Measurements from ENCODE around the gene ZEB1. TPM values are rescaled to one million over a fixed set of nuclear protein-coding genes. Genes with fewer than 3 reads are reported as not detected.

ZEB1 gene
- total RNA-seq, 3 donors from 2014 or later: 28.2 to 113 (median 71.1) TPM

DNA sequence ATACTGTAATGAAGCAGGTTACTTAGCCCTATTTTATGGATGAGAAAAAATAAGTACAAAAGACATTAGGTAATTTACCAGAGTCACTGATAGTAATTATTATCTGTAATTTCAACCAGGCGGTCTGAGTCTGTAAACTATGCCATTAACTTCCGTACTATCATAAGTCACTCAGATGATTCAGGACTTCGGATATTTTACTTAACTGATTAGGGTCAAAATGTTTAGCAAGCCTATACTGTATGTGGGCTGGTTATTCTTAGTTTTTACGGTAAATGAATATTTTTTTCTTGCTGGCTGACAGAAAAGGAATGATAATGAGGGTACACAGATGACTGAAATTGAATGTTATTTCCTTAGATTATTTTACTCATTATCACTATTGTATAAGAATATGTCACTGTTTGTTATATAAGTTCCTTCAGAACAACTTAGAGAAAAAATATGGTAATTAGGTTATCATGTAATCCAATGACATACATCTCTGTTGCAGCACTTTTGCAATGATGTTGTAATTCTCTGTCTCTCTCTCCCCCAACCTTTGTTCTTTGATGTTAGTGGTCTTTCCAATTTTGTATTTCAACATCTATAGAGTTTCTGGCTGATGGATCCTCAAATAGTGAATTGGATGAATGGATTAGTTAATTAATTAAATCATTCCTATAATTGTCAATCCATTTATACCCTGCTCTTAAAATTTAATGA lies 165.6 kb downstream of the ZEB1 start:
- Histone ChIP-seq H3K4me1 (no peaks in the 10 kb centered on the region), H3K4me3 (no peak overlapping the region), H3K27me3 (no peaks in the 10 kb centered on the region), H3K27ac (no peak overlapping the region), H3K9me3 (peaks cover 0 to 2% of the 10 kb centered on the region in 2 donors), H3K36me3 (no peaks in the 10 kb centered on the region)
- DNase-seq (ENCODE audit: low spot score in 2 of 2): no peak
- intact Hi-C loops (cut with DNase I; ENCODE audit: low total_unique reads): loop anchor here (5.0 kb wide), 1 partner anchor 777 kb away; no protein-coding TSS in a partner anchor
- TF ChIP-seq, protein P1, sequence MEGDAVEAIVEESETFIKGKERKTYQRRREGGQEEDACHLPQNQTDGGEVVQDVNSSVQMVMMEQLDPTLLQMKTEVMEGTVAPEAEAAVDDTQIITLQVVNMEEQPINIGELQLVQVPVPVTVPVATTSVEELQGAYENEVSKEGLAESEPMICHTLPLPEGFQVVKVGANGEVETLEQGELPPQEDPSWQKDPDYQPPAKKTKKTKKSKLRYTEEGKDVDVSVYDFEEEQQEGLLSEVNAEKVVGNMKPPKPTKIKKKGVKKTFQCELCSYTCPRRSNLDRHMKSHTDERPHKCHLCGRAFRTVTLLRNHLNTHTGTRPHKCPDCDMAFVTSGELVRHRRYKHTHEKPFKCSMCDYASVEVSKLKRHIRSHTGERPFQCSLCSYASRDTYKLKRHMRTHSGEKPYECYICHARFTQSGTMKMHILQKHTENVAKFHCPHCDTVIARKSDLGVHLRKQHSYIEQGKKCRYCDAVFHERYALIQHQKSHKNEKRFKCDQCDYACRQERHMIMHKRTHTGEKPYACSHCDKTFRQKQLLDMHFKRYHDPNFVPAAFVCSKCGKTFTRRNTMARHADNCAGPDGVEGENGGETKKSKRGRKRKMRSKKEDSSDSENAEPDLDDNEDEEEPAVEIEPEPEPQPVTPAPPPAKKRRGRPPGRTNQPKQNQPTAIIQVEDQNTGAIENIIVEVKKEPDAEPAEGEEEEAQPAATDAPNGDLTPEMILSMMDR (IDR thresholded peaks at IDR 0.05): no peak
- TF ChIP-seq POLR2A (IDR thresholded peaks at IDR 0.05) (no peak), POLR2AphosphoS5 (IDR thresholded peaks at IDR 0.05) (no peak)

DNA sequence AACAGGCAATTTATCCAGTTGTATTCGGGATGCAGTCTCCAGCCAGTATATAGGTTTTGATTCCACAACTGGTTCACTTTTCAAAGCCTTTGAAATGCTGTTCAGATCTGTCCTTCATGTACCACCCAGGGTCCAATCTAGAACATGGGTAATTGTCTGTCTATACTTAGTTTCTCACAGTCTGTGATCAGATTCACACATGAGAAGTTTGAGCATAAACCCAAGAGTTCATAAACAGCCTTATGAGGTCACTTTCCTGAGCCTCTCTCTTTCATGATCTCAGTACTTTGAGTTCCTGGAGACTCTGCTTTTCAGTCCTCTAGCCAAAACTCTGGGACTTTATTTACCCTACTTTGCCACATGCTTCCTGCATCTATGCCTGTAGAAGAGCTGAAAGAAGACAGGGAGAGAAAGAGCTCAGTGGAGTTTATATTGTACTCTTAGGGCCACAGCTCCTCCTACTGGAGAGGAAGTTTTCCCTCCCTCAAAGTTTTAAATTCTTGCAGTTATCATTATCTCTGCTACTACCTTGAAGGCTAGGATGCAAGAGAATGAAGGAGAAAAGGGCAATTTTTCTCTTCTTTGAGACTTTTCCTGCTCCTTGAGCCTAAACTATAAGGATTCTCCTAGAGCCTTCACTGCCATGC lies 172.0 kb downstream of the ZEB1 start:
- Histone ChIP-seq H3K36me3 (no peaks in the 10 kb centered on the region), H3K9me3 (peaks cover 0 to 19% of the 10 kb centered on the region in 2 donors), H3K27ac (no peak overlapping the region), H3K27me3 (no peaks in the 10 kb centered on the region), H3K4me1 (no peaks in the 10 kb centered on the region), H3K4me3 (no peak overlapping the region)
- intact Hi-C loops (cut with DNase I; ENCODE audit: low total_unique reads): no loop called here
- no peak for DNase-seq (ENCODE audit: low spot score in 2 of 2)
- TF ChIP-seq POLR2A (IDR thresholded peaks at IDR 0.05) (no peak), POLR2AphosphoS5 (IDR thresholded peaks at IDR 0.05) (no peak)
- TF ChIP-seq, protein P1 (IDR thresholded peaks at IDR 0.05): peak in 1 of 3 donors; percentile 20

GRCh38 chr10:31507427-31507826 lies 188.4 kb downstream of the ZEB1 start:
- Histone ChIP-seq H3K36me3 (no peaks in the 10 kb centered on the region), H3K27me3 (no peaks in the 10 kb centered on the region), H3K27ac (no peak overlapping the region), H3K9me3 (peaks cover 5 to 34% of the 10 kb centered on the region in 2 donors), H3K4me1 (no peaks in the 10 kb centered on the region), H3K4me3 (no peak overlapping the region)
- TF ChIP-seq, protein P1 (IDR thresholded peaks at IDR 0.05): no peak
- no peak for TF ChIP-seq POLR2A (IDR thresholded peaks at IDR 0.05)
- no peak for TF ChIP-seq POLR2AphosphoS5 (IDR thresholded peaks at IDR 0.05)
- intact Hi-C loops (cut with DNase I; ENCODE audit: low total_unique reads): no loop called here
- no peak for DNase-seq (ENCODE audit: low spot score in 2 of 2)

DNA sequence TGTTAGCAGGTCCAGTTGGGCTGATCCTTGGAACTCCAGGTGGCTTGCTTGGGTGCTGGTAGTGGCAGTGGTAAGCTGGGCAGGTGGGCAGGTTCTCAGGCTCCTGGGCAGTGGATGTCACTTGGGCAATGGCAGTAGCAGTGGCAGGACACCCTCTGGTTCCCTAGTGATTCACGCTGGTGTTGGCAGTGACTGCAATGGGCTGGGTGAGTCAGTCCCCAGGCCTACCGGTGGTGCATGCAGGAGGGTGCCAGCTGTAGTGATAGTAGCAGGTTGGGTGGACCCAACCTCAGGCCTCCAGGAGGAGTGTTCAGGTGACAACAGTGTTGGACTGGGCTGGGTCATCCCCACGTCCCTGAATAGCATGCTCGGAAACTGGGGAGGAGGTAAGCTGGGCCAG lies 189.2 kb downstream of the ZEB1 start:
- Histone ChIP-seq H3K9me3 (peaks cover 5 to 34% of the 10 kb centered on the region in 2 donors), H3K27ac (no peak overlapping the region), H3K27me3 (no peaks in the 10 kb centered on the region), H3K4me1 (no peaks in the 10 kb centered on the region), H3K36me3 (no peaks in the 10 kb centered on the region), H3K4me3 (no peak overlapping the region)
- intact Hi-C loops (cut with DNase I; ENCODE audit: low total_unique reads): loop anchor here (1.0 kb wide), 1 partner anchor 14 kb away; no protein-coding TSS in a partner anchor
- TF ChIP-seq, protein P1 (IDR thresholded peaks at IDR 0.05): no peak
- TF ChIP-seq POLR2AphosphoS5 (IDR thresholded peaks at IDR 0.05): no peak
- no peak for TF ChIP-seq POLR2A (IDR thresholded peaks at IDR 0.05)
- no peak for DNase-seq (ENCODE audit: low spot score in 2 of 2)

DNA sequence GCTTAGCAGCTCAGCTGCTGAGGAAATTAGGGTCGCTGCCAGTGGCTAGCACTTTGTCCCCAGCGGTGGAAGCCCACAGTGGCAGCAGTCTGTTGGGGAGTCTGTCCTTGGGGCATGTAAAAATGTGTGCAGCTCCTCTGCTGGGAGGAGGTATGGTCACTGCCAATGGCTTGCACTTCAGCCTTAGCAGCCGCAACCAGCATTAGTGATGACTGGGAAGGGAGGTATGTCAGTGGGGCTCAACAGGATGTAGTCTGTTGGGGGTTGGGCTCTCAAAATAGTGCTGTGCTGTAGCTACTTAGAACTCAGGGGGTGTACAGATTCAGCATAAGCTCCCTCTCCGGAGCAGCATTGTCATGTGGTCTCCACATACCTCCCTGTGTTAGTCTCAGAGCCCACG lies 189.9 kb downstream of the ZEB1 start:
- peaks cover 5 to 34% of the 10 kb centered on the region in 2 donors for H3K9me3 ChIP-seq
- no peak overlapping the region for H3K27ac ChIP-seq
- no peak for DNase-seq (ENCODE audit: low spot score in 2 of 2)

More for the DNA sequence above, 189.9 kb downstream of the ZEB1 start:
- intact Hi-C loops (cut with DNase I; ENCODE audit: low total_unique reads): loop anchor here (1.0 kb wide), 1 partner anchor 15 kb away; no protein-coding TSS in a partner anchor
- no peaks in the 10 kb centered on the region for H3K4me1 ChIP-seq
- TF ChIP-seq POLR2AphosphoS5 (IDR thresholded peaks at IDR 0.05): no peak
- TF ChIP-seq, protein P1 (IDR thresholded peaks at IDR 0.05): no peak
- no peaks in the 10 kb centered on the region for H3K36me3 ChIP-seq
- H3K4me3 ChIP-seq: no peak overlapping the region
- H3K27me3 ChIP-seq: no peaks in the 10 kb centered on the region

Measured in breast epithelium (tissue), 4 donors.